HepG2 (cell line): ENCODE data around the gene CDC42EP5. TPM values are rescaled to one million over a fixed set of nuclear protein-coding genes. Genes with fewer than 3 reads are reported as not detected.
A peak's percentile ranks its signal among the peaks of the same experiment; 100 is the strongest.

Experiments used
- GZF1 ChIP-seq: sonication (generic); formaldehyde crosslinking; IDR thresholded peaks from 2 replicates; pipeline ENCODE4 v1.5.1; 2020; ENCODE audit warnings: mild to moderate bottlenecking, missing genetic modification reagents
- HNF4A ChIP-seq: sonication (generic); formaldehyde crosslinking; IDR thresholded peaks from 2 replicates; pipeline ENCODE4 v1.4.0; 2020; ENCODE audit warnings: missing genetic modification reagents
- NONO ChIP-seq, 2 experiments: fragments of 450-650 bp in 1 of 2; sonication (generic) in 1 of 2; formaldehyde crosslinking in 1 of 2; IDR thresholded peaks in 1 of 2; conservative IDR thresholded peaks in 1 of 2; 2 replicates each; pipeline versions ENCODE4 v1.6.1 to v1.8.0; 2017 to 2022; ENCODE audit warnings: mild to moderate bottlenecking in 1 of 2, missing genetic modification reagents in 1 of 2, moderate library complexity in 1 of 2
- ONECUT2 ChIP-seq: sonication (generic); formaldehyde crosslinking; IDR thresholded peaks from 2 replicates; pipeline ENCODE4 v1.4.0; 2020; ENCODE audit warnings: missing genetic modification reagents
- PRMT3 ChIP-seq: sonication (generic); formaldehyde crosslinking; IDR thresholded peaks from 2 replicates; pipeline ENCODE4 v1.8.1; 2022; ENCODE audit warnings: low read depth, mild to moderate bottlenecking, moderate library complexity, missing genetic modification reagents, borderline replicate concordance
- RNF2 ChIP-seq: fragments of 450-650 bp; conservative IDR thresholded peaks from 2 replicates; pipeline ENCODE4 v1.6.1; 2016; ENCODE audit warnings: low read depth
- SNAI1 ChIP-seq: sonication (generic); formaldehyde crosslinking; IDR thresholded peaks from 2 replicates; pipeline ENCODE4 v1.5.0; 2020; ENCODE audit warnings: mild to moderate bottlenecking, missing genetic modification reagents, borderline replicate concordance
- SOX6 ChIP-seq, 2 experiments: fragments of 450-650 bp in 1 of 2; sonication (generic) in 1 of 2; formaldehyde crosslinking in 1 of 2; IDR thresholded peaks; 2 replicates each; pipeline versions ENCODE4 v1.4.0 to v1.6.1; 2017 to 2020; ENCODE audit warnings: antibody characterized with exemption in 1 of 2, mild to moderate bottlenecking in 1 of 2, missing genetic modification reagents in 1 of 2
- SRY ChIP-seq: sonication (generic); formaldehyde crosslinking; IDR thresholded peaks from 2 replicates; pipeline ENCODE4 v1.8.0; 2022; ENCODE audit warnings: mild to moderate bottlenecking, missing genetic modification reagents
- TP53 ChIP-seq: sonication (generic); formaldehyde crosslinking; conservative IDR thresholded peaks from 2 replicates; pipeline ENCODE4 v1.4.0; 2020; ENCODE audit warnings: missing genetic modification reagents
- ZBTB38 ChIP-seq: sonication (generic); formaldehyde crosslinking; IDR thresholded peaks from 2 replicates; pipeline ENCODE4 v1.5.1; 2020; ENCODE audit warnings: mild to moderate bottlenecking, missing genetic modification reagents
- ZNF432 ChIP-seq: sonication (generic); formaldehyde crosslinking; IDR thresholded peaks from 2 replicates; pipeline ENCODE4 v1.5.0; 2020; ENCODE audit warnings: missing genetic modification reagents, mild to moderate bottlenecking, borderline replicate concordance
- ZNF737 ChIP-seq: sonication (generic); formaldehyde crosslinking; IDR thresholded peaks from 2 replicates; pipeline ENCODE4 v1.5.0; 2020; ENCODE audit warnings: missing genetic modification reagents, mild to moderate bottlenecking, borderline replicate concordance
- ZNF782 ChIP-seq: sonication (generic); formaldehyde crosslinking; IDR thresholded peaks from 2 replicates; pipeline ENCODE4 v1.4.0; 2020; ENCODE audit warnings: missing genetic modification reagents, mild to moderate bottlenecking, borderline replicate concordance
- polyA plus RNA-seq, 8 experiments: library from polyadenylated mRNA; depleted of rRNA in 3 of 8; stranded (reverse) in 7 of 8; unstranded in 1 of 8; fragments of >200 nt; fragmentation: Illumina TruSeq in 4 of 8; extraction: Trizol in 4 of 8; gene quantifications; 2 replicates each; pipeline versions ENCODE4 v1.2.1 to v1.2.3, GENCODE V29; 2011 to 2016; ENCODE audit warnings: low read depth in 4 of 8, missing spikeins in 1 of 8, mixed read lengths in 1 of 8; ENCODE audit not compliant: insufficient read depth in 1 of 8
- total RNA-seq, 5 experiments: library from RNA; depleted of rRNA; stranded (reverse); fragments of >200 nt; fragmentation: Illumina TruSeq; extraction: Trizol; gene quantifications; 2 replicates each; pipeline ENCODE4 v1.2.3, GENCODE V29; 2016; ENCODE audit warnings: low read depth in 1 of 5
- TF ChIP-seq, protein P1 (sequence below): IDR thresholded peaks from 2 replicates; pipeline ENCODE4 v1.6.1; 2016; ENCODE audit warnings: low read depth, control low read depth
- TF ChIP-seq, protein P2 (sequence below): IDR thresholded peaks from 2 replicates; pipeline ENCODE4 v1.6.1; 2016; ENCODE audit warnings: missing compliant biosample characterization, missing genetic modification reagents, borderline replicate concordance
- TF ChIP-seq, protein P3 (sequence below): sonication (generic); formaldehyde crosslinking; conservative IDR thresholded peaks from 2 replicates; pipeline ENCODE4 v1.5.0; 2020; ENCODE audit warnings: missing genetic modification reagents
- TF ChIP-seq, protein P4 (sequence below): sonication (generic); formaldehyde crosslinking; IDR thresholded peaks from 2 replicates; pipeline ENCODE4 v1.5.0; 2020; ENCODE audit warnings: mild to moderate bottlenecking, missing genetic modification reagents
- TF ChIP-seq, protein P5 (sequence below): fragments of 450-650 bp; IDR thresholded peaks from 2 replicates; pipeline ENCODE4 v1.6.1; 2017; ENCODE audit warnings: mild to moderate bottlenecking

Gene CDC42EP5
- total and polyA plus RNA-seq, 2 of the 13 experiments (the other 11 are each of a cell fraction or from before 2014, with no cell fraction given) = 0.41 to 1.6 TPM

DNA sequence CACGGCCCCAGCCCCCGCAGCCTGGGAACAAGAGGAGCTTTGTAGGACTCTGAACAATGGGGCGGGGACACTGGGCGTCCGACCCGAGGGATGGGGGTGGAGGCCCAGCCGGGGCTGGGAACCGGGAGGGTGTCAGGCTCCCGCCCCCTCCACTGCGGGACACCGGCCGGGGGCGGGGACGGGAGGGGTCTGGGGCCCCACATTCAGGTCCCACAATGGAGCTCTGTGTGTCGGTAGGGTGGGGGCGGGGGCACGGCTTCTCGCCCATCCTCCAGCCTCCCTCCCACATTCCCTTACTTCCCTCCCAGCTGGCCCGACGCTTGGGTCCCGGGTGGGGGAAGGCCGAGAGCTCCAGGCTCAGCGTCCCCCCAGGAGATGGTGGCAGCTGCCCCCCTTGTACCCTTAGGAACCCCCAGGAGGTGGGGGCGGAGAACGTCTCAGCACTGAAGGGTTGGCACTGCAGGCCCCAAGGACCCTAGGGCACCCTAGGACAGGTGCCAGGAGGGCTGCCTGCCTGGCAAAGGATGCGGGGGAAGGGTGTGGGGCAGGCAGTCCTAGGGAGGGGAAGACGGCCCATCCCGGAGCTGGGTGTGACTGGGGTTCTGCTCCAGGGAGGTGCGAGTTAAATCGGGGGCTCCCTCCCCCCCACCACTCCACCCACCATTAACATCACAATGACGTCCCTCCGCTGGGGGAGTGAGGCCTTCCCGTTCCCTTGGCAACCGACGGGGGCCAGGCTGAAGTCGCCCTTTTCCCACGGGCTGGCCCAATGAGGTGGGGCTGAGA, 52.5 kb downstream of the CDC42EP5 start (continued):
- TF ChIP-seq, protein P1, sequence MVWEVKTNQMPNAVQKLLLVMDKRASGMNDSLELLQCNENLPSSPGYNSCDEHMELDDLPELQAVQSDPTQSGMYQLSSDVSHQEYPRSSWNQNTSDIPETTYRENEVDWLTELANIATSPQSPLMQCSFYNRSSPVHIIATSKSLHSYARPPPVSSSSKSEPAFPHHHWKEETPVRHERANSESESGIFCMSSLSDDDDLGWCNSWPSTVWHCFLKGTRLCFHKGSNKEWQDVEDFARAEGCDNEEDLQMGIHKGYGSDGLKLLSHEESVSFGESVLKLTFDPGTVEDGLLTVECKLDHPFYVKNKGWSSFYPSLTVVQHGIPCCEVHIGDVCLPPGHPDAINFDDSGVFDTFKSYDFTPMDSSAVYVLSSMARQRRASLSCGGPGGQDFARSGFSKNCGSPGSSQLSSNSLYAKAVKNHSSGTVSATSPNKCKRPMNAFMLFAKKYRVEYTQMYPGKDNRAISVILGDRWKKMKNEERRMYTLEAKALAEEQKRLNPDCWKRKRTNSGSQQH (CRISPR knock-in tag) = no peak
- TF ChIP-seq, protein P2, sequence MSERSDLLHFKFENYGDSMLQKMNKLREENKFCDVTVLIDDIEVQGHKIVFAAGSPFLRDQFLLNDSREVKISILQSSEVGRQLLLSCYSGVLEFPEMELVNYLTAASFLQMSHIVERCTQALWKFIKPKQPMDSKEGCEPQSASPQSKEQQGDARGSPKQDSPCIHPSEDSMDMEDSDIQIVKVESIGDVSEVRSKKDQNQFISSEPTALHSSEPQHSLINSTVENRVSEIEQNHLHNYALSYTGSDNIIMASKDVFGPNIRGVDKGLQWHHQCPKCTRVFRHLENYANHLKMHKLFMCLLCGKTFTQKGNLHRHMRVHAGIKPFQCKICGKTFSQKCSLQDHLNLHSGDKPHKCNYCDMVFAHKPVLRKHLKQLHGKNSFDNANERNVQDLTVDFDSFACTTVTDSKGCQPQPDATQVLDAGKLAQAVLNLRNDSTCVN (CRISPR knock-in tag) = no peak
- TF ChIP-seq PRMT3 (CRISPR knock-in tag) = no peak
- no peak; the same call in 1 of the 2 replicates for TF ChIP-seq SRY (CRISPR knock-in tag)
- no peak for TF ChIP-seq NONO (IDR thresholded peaks at IDR 0.05)
- no peak; the same call in 1 of the 2 replicates for TF ChIP-seq NONO (CRISPR knock-in tag; conservative IDR thresholded peaks at IDR 0.05)
- no peak for TF ChIP-seq SNAI1 (CRISPR knock-in tag)
- no peak for TF ChIP-seq ZNF737 (CRISPR knock-in tag)
- TF ChIP-seq TP53 (CRISPR knock-in tag) = no peak
- TF ChIP-seq, protein P3, sequence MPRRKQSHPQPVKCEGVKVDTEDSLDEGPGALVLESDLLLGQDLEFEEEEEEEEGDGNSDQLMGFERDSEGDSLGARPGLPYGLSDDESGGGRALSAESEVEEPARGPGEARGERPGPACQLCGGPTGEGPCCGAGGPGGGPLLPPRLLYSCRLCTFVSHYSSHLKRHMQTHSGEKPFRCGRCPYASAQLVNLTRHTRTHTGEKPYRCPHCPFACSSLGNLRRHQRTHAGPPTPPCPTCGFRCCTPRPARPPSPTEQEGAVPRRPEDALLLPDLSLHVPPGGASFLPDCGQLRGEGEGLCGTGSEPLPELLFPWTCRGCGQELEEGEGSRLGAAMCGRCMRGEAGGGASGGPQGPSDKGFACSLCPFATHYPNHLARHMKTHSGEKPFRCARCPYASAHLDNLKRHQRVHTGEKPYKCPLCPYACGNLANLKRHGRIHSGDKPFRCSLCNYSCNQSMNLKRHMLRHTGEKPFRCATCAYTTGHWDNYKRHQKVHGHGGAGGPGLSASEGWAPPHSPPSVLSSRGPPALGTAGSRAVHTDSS (CRISPR knock-in tag) = no peak
- no peak for TF ChIP-seq ZNF432 (CRISPR knock-in tag)
- peak; percentile 57 for TF ChIP-seq HNF4A (CRISPR knock-in tag)
- TF ChIP-seq, protein P4, sequence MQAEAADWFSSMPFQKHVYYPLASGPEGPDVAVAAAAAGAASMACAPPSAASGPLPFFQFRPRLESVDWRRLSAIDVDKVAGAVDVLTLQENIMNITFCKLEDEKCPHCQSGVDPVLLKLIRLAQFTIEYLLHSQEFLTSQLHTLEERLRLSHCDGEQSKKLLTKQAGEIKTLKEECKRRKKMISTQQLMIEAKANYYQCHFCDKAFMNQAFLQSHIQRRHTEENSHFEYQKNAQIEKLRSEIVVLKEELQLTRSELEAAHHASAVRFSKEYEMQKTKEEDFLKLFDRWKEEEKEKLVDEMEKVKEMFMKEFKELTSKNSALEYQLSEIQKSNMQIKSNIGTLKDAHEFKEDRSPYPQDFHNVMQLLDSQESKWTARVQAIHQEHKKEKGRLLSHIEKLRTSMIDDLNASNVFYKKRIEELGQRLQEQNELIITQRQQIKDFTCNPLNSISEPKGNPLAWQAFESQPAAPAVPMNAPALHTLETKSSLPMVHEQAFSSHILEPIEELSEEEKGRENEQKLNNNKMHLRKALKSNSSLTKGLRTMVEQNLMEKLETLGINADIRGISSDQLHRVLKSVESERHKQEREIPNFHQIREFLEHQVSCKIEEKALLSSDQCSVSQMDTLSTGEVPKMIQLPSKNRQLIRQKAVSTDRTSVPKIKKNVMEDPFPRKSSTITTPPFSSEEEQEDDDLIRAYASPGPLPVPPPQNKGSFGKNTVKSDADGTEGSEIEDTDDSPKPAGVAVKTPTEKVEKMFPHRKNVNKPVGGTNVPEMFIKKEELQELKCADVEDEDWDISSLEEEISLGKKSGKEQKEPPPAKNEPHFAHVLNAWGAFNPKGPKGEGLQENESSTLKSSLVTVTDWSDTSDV = no peak
- no peak for TF ChIP-seq ONECUT2 (CRISPR knock-in tag)
- TF ChIP-seq GZF1 (CRISPR knock-in tag) = no peak
- no peak for TF ChIP-seq ZBTB38
- no peak for TF ChIP-seq ZNF782 (CRISPR knock-in tag)
- no peak for TF ChIP-seq RNF2
- TF ChIP-seq SOX6 (IDR thresholded peaks at IDR 0.05) = no peak
- peak; percentile 95 for TF ChIP-seq SOX6 (CRISPR knock-in tag; IDR thresholded peaks at IDR 0.05)
- TF ChIP-seq, protein P5, sequence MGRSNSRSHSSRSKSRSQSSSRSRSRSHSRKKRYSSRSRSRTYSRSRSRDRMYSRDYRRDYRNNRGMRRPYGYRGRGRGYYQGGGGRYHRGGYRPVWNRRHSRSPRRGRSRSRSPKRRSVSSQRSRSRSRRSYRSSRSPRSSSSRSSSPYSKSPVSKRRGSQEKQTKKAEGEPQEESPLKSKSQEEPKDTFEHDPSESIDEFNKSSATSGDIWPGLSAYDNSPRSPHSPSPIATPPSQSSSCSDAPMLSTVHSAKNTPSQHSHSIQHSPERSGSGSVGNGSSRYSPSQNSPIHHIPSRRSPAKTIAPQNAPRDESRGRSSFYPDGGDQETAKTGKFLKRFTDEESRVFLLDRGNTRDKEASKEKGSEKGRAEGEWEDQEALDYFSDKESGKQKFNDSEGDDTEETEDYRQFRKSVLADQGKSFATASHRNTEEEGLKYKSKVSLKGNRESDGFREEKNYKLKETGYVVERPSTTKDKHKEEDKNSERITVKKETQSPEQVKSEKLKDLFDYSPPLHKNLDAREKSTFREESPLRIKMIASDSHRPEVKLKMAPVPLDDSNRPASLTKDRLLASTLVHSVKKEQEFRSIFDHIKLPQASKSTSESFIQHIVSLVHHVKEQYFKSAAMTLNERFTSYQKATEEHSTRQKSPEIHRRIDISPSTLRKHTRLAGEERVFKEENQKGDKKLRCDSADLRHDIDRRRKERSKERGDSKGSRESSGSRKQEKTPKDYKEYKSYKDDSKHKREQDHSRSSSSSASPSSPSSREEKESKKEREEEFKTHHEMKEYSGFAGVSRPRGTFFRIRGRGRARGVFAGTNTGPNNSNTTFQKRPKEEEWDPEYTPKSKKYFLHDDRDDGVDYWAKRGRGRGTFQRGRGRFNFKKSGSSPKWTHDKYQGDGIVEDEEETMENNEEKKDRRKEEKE = no peak
